Keratinocyte (primary cell): ENCODE measurements around the gene WDR93. TPM values are rescaled to one million over a fixed set of nuclear protein-coding genes. Genes with fewer than 3 reads are reported as not detected.

ENCODE experiments used
- DNase-seq: peaks from one replicate; pipeline ENCODE4 v3.0.0-alpha.2; 2011; ENCODE audit warnings: low read depth, missing footprints, low spot score
- FAIRE-seq: peaks from 2 replicates; lab custom pipeline; 2011; peaks lifted over from hg19 to GRCh38; lab: Jason Lieb, UNC
- H2AFZ ChIP-seq: 2 replicates; pipeline ENCODE4 v1.6.0; 2012; ENCODE audit warnings: low read length, control low read depth, inconsistent platforms; ENCODE audit not compliant: control insufficient read depth
- H3K27ac ChIP-seq: 2 replicates; pipeline ENCODE4 v1.5.1; 2011; ENCODE audit warnings: low read length; ENCODE audit not compliant: control insufficient read depth, insufficient read depth
- H3K27me3 ChIP-seq: 3 replicates; pipeline ENCODE4 v1.6.0; 2011; ENCODE audit warnings: low read length; ENCODE audit not compliant: control insufficient read depth, insufficient read depth; ENCODE audit errors: extremely low read depth
- H3K36me3 ChIP-seq, 2 experiments: 2 replicates in 1 of 2; 3 replicates in 1 of 2; pipeline ENCODE4 v1.5.1; 2011; ENCODE audit warnings: low read length in 2 of 2, mild to moderate bottlenecking in 1 of 2; ENCODE audit not compliant: control insufficient read depth in 2 of 2, insufficient read depth in 2 of 2; ENCODE audit errors: extremely low read depth in 1 of 2
- H3K4me1 ChIP-seq: 3 replicates; pipeline ENCODE4 v1.5.1; 2011; ENCODE audit warnings: low read length; ENCODE audit not compliant: control insufficient read depth, insufficient read depth; ENCODE audit errors: extremely low read depth
- H3K4me2 ChIP-seq: 3 replicates; pipeline ENCODE4 v1.6.0; 2011; ENCODE audit warnings: low read depth, low read length; ENCODE audit not compliant: control insufficient read depth, insufficient read depth; ENCODE audit errors: extremely low read depth
- H3K4me3 ChIP-seq, 3 experiments: fragments of 200-600 bp in 1 of 3; sonication (generic) in 1 of 3; 2 replicates in 2 of 3; 3 replicates in 1 of 3; pipeline ENCODE4 v1.5.1; 2011 to 2016; ENCODE audit warnings: low read length in 3 of 3, mild to moderate bottlenecking in 3 of 3, control low read depth in 2 of 3, inconsistent platforms in 1 of 3, low read depth in 1 of 3, mixed read lengths in 1 of 3, mixed run types in 1 of 3, moderate library complexity in 1 of 3; ENCODE audit not compliant: control insufficient read depth in 2 of 3, insufficient read depth in 2 of 3; ENCODE audit errors: extremely low read depth in 1 of 3
- H3K79me2 ChIP-seq: 2 replicates; pipeline ENCODE4 v1.6.0; 2012; ENCODE audit warnings: low read length; ENCODE audit not compliant: control insufficient read depth, insufficient read depth
- H3K9ac ChIP-seq: 3 replicates; pipeline ENCODE4 v1.6.0; 2011; ENCODE audit warnings: low read length; ENCODE audit not compliant: control insufficient read depth, insufficient read depth; ENCODE audit errors: extremely low read depth
- H3K9me1 ChIP-seq: 3 replicates; pipeline ENCODE4 v1.6.0; 2011; ENCODE audit warnings: low read length; ENCODE audit not compliant: control insufficient read depth, insufficient read depth; ENCODE audit errors: extremely low read depth
- H3K9me3 ChIP-seq: 2 replicates; pipeline ENCODE4 v1.5.1; 2012; ENCODE audit warnings: low read depth, low read length; ENCODE audit not compliant: control insufficient read depth
- H4K20me1 ChIP-seq: 3 replicates; pipeline ENCODE4 v1.6.0; 2011; ENCODE audit warnings: low read length; ENCODE audit not compliant: control insufficient read depth, insufficient read depth; ENCODE audit errors: extremely low read depth
- CTCF ChIP-seq, 3 experiments: IDR thresholded peaks in 1 of 3; conservative IDR thresholded peaks in 1 of 3; optimal IDR thresholded peaks in 1 of 3; 2 replicates in 2 of 3; 3 replicates in 1 of 3; pipeline versions ENCODE3 to v1.5.1; 2011; ENCODE audit warnings: low read length in 3 of 3, mild to moderate bottlenecking in 3 of 3, moderate library complexity in 2 of 3, control low read depth in 1 of 3, inconsistent platforms in 1 of 3; ENCODE audit not compliant: insufficient read depth in 2 of 3; ENCODE audit errors: extremely low read depth in 1 of 3
- EZH2 ChIP-seq: IDR thresholded peaks from one replicate; pipeline ENCODE4 v1.6.1; 2012; ENCODE audit warnings: inconsistent platforms, mild to moderate bottlenecking, low read length, moderate library complexity
- dilution Hi-C: fragments of 300-500 bp; cut with MboI; formaldehyde crosslinking; loops from one replicate; pipeline ENCODE4 v1.7.0; 2020; ENCODE audit warnings: low sequenced_read_pairs; ENCODE audit not compliant: extremely low pct_ligation_motif_present
- polyA plus RNA-seq, 5 experiments: library from polyadenylated mRNA; depleted of rRNA in 3 of 5; stranded (reverse) in 3 of 5; stranded (forward) in 1 of 5; unstranded in 1 of 5; fragments of >200 nt; gene quantifications; 1 replicate in 1 of 5; 2 replicates in 3 of 5; 3 replicates in 1 of 5; pipeline versions ENCODE4 v1.2.1 to v1.2.3, GENCODE V29; 2011 to 2012; ENCODE audit warnings: missing spikeins in 2 of 5, low read depth in 1 of 5, low replicate concordance in 1 of 5

WDR93 gene
- polyA plus RNA-seq, 1 donor (not counting 4 experiments of a cell fraction or from before 2014, with no cell fraction given) = 0.05 TPM

DNA sequence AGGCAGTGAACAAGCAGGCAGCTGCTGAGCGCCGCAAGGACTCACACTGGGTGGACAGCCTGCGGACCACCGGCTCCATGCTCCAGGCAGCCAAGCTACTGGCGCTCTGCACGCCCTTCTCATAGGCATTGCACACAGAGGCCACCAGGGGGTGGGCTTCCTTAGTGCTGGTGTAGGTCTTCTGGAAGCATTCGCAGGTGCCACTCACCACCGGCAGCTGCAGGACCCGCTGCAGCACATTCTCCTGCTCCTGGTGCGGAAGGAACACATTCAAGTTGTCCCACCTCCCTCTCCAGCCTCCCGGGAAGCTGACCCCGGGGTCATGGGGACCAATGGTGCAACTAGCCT is 17.5 kb upstream of the WDR93 start:
- TF ChIP-seq EZH2 (no peak), CTCF (optimal IDR thresholded peaks at IDR 0.05 in 1 of 3, IDR thresholded peaks at IDR 0.05 in 1 of 3, conservative IDR thresholded peaks at IDR 0.05 in 1 of 3; ENCODE audit: extremely low read depth in 1 of 3, insufficient read depth in 2 of 3, low read length in 3 of 3) (peak in 2 of 3 experiments; percentile 40 to 52)
- Histone ChIP-seq H3K9me1 (no peaks in the 10 kb centered on the region), H3K27me3 (no peaks in the 10 kb centered on the region), H4K20me1 (no peaks in the 10 kb centered on the region), H3K9me3 (no peaks in the 10 kb centered on the region), H3K4me1 (no peaks in the 10 kb centered on the region), H3K36me3 (no peaks in the 10 kb centered on the region), H3K4me2 (no peak overlapping the region), H3K9ac (no peak overlapping the region), H3K4me3 (no peak overlapping the region), H2AFZ (no peak overlapping the region), H3K79me2 (no peaks in the 10 kb centered on the region), H3K27ac (no peak overlapping the region)
- dilution Hi-C loops = no loop called here
- DNase-seq (no peak), FAIRE-seq (no peak)

GRCh38 chr15:89674526-89674925 is 16.1 kb upstream of the WDR93 start:
- no peak overlapping the region for H3K9ac ChIP-seq
- no peak overlapping the region for H2AFZ ChIP-seq
- no peak overlapping the region for H3K27ac ChIP-seq
- no peaks in the 10 kb centered on the region for H3K27me3 ChIP-seq
- dilution Hi-C loops = no loop called here
- H3K79me2 ChIP-seq = no peaks in the 10 kb centered on the region
- H3K36me3 ChIP-seq = no peaks in the 10 kb centered on the region
- no peaks in the 10 kb centered on the region for H3K9me1 ChIP-seq
- no peak overlapping the region for H3K4me2 ChIP-seq
- TF ChIP-seq EZH2 (no peak), CTCF (optimal IDR thresholded peaks at IDR 0.05 in 1 of 3, IDR thresholded peaks at IDR 0.05 in 1 of 3, conservative IDR thresholded peaks at IDR 0.05 in 1 of 3; ENCODE audit: extremely low read depth in 1 of 3, insufficient read depth in 2 of 3, low read length in 3 of 3) (no peak)
- no peaks in the 10 kb centered on the region for H4K20me1 ChIP-seq
- H3K9me3 ChIP-seq = no peaks in the 10 kb centered on the region
- H3K4me3 ChIP-seq = no peak overlapping the region
- no peak for FAIRE-seq
- no peaks in the 10 kb centered on the region for H3K4me1 ChIP-seq
- no peak for DNase-seq
